Kidney epithelial cell (primary cell): ENCODE results near the gene KRTAP10-2. TPM values are rescaled to one million over a fixed set of nuclear protein-coding genes. Genes with fewer than 3 reads are reported as not detected.

Source experiments
- DNase-seq: peaks from one replicate; pipeline ENCODE4 v3.0.0-alpha.2; 2010; ENCODE audit warnings: low read depth
- H3K27me3 ChIP-seq: 2 replicates; pipeline ENCODE4 v1.6.0; 2011; ENCODE audit warnings: low read length; ENCODE audit not compliant: control insufficient read depth, insufficient read depth
- H3K36me3 ChIP-seq: 2 replicates; pipeline ENCODE4 v1.5.1; 2011; ENCODE audit warnings: low read length; ENCODE audit not compliant: control insufficient read depth, insufficient read depth
- H3K4me3 ChIP-seq: 2 replicates; pipeline ENCODE4 v1.5.1; 2011; ENCODE audit warnings: low read depth, mild to moderate bottlenecking, control low read depth, low read length
- total RNA-seq: library from RNA; depleted of rRNA; stranded (reverse); fragments of >200 nt; gene quantifications from 2 replicates; pipeline ENCODE4 v1.2.3, GENCODE V29; 2015
- TF ChIP-seq, protein P1 (sequence below): IDR thresholded peaks from 2 replicates; pipeline ENCODE4 v1.5.1; 2011; ENCODE audit warnings: mild to moderate bottlenecking, moderate library complexity, low read length, control low read depth, inconsistent platforms; ENCODE audit not compliant: insufficient read depth, poor library complexity, severe bottlenecking

The KRTAP10-2 gene
- total RNA-seq, 1 donor from 2014 or later: not detected

DNA sequence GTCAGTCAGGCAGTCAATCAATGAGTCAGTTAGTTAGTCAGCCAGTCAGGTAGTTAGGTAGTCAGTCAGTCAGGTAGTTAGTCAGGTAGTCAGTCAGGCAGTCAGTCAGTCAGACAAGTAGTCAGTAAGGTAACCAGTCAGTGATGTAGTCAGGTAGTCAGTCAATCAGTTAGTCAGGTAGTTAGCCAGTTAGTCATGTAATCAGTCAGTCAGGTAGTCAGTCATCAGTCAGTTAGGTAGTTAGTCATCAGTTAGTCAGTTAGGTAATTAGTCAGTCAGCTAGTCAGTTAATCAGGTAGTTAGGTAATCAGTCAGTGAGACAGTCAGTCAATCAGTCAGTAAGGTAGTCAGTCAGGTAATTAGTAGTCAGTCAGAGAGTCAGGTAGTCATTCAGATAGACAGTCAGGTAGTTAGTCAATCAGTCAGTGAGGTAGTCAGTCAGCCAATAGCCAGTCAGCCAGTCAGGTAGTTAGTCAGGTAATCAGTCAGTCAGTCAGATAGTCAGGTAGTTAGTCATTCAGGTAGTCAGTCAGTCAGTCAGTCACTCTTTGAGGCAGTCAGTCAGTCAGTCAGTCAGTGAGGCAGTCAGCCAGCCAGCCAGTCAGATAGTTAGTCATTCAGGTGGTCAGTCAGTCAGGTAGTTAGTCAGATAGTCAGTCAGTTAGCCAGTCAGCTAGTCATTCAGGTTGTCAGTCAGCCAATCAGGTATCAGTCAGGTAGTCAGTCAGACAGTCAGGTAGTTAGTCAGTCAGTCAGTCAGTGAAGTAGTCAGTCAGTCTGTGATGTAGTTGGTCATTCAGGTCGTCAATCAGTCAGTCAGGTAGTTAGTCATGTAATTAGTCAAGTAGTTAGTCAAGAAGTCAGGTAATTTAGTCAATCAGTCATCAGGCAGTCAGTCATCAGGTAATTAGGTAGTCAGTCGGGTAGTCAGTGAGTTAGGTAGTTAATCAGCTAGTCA lies 26.6 kb downstream of the KRTAP10-2 start:
- DNase-seq: no peak
- H3K36me3 ChIP-seq: no peaks in the 10 kb centered on the region
- TF ChIP-seq, protein P1, sequence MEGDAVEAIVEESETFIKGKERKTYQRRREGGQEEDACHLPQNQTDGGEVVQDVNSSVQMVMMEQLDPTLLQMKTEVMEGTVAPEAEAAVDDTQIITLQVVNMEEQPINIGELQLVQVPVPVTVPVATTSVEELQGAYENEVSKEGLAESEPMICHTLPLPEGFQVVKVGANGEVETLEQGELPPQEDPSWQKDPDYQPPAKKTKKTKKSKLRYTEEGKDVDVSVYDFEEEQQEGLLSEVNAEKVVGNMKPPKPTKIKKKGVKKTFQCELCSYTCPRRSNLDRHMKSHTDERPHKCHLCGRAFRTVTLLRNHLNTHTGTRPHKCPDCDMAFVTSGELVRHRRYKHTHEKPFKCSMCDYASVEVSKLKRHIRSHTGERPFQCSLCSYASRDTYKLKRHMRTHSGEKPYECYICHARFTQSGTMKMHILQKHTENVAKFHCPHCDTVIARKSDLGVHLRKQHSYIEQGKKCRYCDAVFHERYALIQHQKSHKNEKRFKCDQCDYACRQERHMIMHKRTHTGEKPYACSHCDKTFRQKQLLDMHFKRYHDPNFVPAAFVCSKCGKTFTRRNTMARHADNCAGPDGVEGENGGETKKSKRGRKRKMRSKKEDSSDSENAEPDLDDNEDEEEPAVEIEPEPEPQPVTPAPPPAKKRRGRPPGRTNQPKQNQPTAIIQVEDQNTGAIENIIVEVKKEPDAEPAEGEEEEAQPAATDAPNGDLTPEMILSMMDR: no peak
- H3K27me3 ChIP-seq: no peaks in the 10 kb centered on the region
- no peak overlapping the region for H3K4me3 ChIP-seq

DNA sequence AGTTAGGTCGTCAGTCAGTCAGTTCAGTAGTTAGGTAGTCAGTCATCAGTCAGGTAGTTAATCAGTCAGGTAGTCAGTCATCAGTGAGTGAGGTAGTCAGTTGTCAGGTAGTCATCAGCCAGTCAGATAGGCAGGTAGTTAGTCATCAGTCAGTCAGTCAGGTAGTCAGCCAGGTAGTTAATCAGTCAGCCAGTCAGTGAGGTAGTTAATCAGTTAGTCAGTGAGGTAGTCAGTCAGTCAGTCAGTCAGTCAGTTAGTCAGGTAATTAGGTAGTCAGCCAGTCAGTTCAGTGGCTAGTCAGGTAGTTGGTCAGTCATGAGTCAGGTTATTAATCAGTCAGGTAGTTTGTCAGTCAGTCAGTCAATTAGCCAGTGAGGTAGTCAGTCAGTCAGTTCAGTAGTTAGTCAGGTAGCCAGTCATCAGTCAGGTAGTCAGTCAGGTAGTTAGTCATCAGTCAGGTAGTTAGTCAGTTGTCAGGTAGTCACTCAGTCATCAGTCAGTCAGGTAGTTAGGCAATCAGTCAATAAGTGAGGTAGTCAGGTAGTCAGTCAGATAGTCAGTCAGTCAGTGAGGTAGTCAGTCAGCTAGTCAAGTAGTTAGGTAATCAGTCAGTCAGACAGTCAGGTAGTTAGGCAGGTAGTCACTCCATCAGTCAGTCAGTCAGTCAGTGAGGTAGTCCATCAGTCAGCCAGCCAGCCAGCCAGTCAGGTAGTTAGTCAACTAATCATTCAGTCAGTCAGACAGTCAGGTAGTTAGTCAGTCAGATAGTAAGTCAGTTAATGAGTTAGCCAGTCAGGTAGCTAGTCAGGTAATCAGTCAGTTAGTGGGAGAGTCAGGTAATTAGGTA lies 27.5 kb downstream of the KRTAP10-2 start:
- Histone ChIP-seq H3K27me3 (no peaks in the 10 kb centered on the region), H3K4me3 (no peak overlapping the region), H3K36me3 (no peaks in the 10 kb centered on the region)
- no peak for DNase-seq
- TF ChIP-seq, protein P1: no peak

GRCh38 chr21:44522753-44523204 lies 28.5 kb downstream of the KRTAP10-2 start:
- Histone ChIP-seq H3K36me3 (no peaks in the 10 kb centered on the region), H3K27me3 (no peaks in the 10 kb centered on the region), H3K4me3 (no peak overlapping the region)
- no peak for DNase-seq
- TF ChIP-seq, protein P1: no peak

DNA sequence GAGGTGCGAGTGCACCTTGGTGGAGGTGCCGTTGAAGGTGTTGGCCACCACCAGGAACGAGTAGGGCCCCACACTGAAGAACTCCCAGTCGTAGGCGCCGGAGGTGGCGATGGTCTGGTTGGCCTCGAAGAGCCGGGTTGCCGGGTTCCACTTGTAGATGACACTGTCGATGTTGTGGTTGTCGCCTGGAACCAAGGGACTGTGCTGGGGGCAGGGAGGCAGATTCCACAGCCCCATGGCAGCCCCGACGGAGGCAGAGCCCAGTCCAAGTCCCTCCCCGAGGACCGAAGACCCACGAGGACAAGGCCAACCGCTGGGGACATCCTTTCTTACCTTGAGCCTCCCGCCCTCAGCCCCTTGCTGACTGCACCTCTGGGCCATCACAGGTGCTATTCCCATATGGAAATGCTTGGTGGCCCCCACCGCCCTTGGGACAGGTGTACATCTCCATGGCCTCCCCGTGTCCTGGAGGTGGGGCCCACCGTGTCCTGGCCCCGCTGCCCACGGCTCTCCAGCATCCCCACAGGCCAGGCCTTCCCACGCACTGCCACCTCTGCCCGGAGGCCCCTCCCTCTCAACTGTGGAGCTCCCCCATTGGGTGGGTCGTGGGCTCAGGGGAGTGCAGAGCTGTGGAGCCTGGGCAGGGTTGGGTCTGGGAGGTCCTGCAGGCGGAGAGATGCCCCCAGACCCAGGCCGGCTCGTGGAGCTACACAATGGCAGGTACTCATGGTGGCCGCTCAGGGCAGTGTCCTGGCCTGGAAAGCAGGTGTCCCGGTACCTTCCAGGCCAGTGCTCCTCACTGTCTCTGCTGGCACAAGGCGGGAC lies 29.2 kb downstream of the KRTAP10-2 start:
- TF ChIP-seq, protein P1: no peak
- no peak for DNase-seq

GRCh38 chr21:44521301-44521927 lies 29.9 kb downstream of the KRTAP10-2 start:
- H3K36me3 ChIP-seq: no peaks in the 10 kb centered on the region
- no peak for DNase-seq
- no peaks in the 10 kb centered on the region for H3K27me3 ChIP-seq
- H3K4me3 ChIP-seq: no peak overlapping the region
- TF ChIP-seq, protein P1: no peak

More for the DNA sequence above, 29.2 kb downstream of the KRTAP10-2 start:
- no peaks in the 10 kb centered on the region for H3K27me3 ChIP-seq
- H3K36me3 ChIP-seq: no peaks in the 10 kb centered on the region
- H3K4me3 ChIP-seq: no peak overlapping the region
